A549 (cell line): Measurements from ENCODE around the gene ADGRE1.

Source experiments
- CBX2 ChIP-seq: fragments of 200-600 bp; sonication (generic); IDR thresholded peaks from 2 replicates; pipeline ENCODE4 v1.6.1; 2016; ENCODE audit warnings: low read depth, mild to moderate bottlenecking, borderline replicate concordance
- CEBPB ChIP-seq, 2 experiments: fragments of >200 bp in 1 of 2; sonication (Bioruptor Twin) in 1 of 2; formaldehyde crosslinking in 1 of 2; IDR thresholded peaks; 2 replicates each; pipeline ENCODE4 v1.6.1; 2012 to 2016
- CTCF ChIP-seq: fragments of >200 bp; sonication (Bioruptor Twin); formaldehyde crosslinking; IDR thresholded peaks from 3 replicates; pipeline ENCODE4 v1.5.1; 2016
- EP300 ChIP-seq, 2 experiments: fragments of >200 bp; sonication (Bioruptor Twin); formaldehyde crosslinking; IDR thresholded peaks; 2 replicates in 1 of 2; 3 replicates in 1 of 2; pipeline ENCODE4 v1.6.1; 2016 to 2017
- JUN ChIP-seq, 2 experiments: fragments of >200 bp; sonication (Bioruptor Twin); formaldehyde crosslinking; IDR thresholded peaks; 2 replicates in 1 of 2; 3 replicates in 1 of 2; pipeline ENCODE4 v1.6.1; 2016 to 2017
- KDM1A ChIP-seq: fragments of 200-600 bp; sonication (generic); IDR thresholded peaks from 2 replicates; pipeline ENCODE4 v1.6.1; 2016; ENCODE audit warnings: low read depth, mild to moderate bottlenecking
- KDM5A ChIP-seq: fragments of 200-600 bp; sonication (generic); IDR thresholded peaks from 2 replicates; pipeline ENCODE4 v1.6.1; 2016; ENCODE audit warnings: antibody characterized with exemption, mild to moderate bottlenecking
- MAX ChIP-seq: IDR thresholded peaks from 2 replicates; pipeline ENCODE4 v1.6.1; 2012
- POLR2A ChIP-seq: IDR thresholded peaks from 2 replicates; pipeline ENCODE4 v1.6.1; 2012; ENCODE audit warnings: mild to moderate bottlenecking, low read length
- REST ChIP-seq: fragments of 200-600 bp; sonication (generic); IDR thresholded peaks from 2 replicates; pipeline ENCODE4 v1.6.1; 2016; ENCODE audit warnings: antibody characterized with exemption, mild to moderate bottlenecking, moderate library complexity
- RFX5 ChIP-seq: fragments of 450-650 bp; IDR thresholded peaks from 2 replicates; pipeline ENCODE4 v1.7.1; 2014; ENCODE audit warnings: antibody characterized with exemption, mild to moderate bottlenecking, moderate library complexity

- no peak for TF ChIP-seq KDM5A
- no peak for TF ChIP-seq POLR2A
- TF ChIP-seq CTCF = no peak
- no peak for TF ChIP-seq JUN (IDR thresholded peaks at IDR 0.05)
- no peak for TF ChIP-seq REST
- TF ChIP-seq EP300 (IDR thresholded peaks at IDR 0.05) = no peak
- no peak for TF ChIP-seq CEBPB (IDR thresholded peaks at IDR 0.05)
- TF ChIP-seq CBX2 = no peak
- no peak for TF ChIP-seq RFX5
- TF ChIP-seq MAX = no peak
- no peak for TF ChIP-seq KDM1A
These were observed 12.2 kb upstream of the ADGRE1 start for GRCh38 chr19:6875218-6875617.
